Measurements from ENCODE around the gene ESR1.
"Not testable (repeated sequence)": the region's sequence is repeated elsewhere in the genome, so short reads cannot be mapped to it uniquely, and the experiment has no call there.

Gene ESR1

GRCh38 chr6:151899796-151900195 lies 92.3 kb downstream of the ESR1 start:
- not testable (repeated sequence) for DNase-seq

- DNase-seq: no peak
Measured at GRCh38 chr6:151900256-151900655, 92.8 kb downstream of the ESR1 start.

- DNase-seq: no peak
Measured at GRCh38 chr6:151901009-151901411, 93.5 kb downstream of the ESR1 start.

DNA sequence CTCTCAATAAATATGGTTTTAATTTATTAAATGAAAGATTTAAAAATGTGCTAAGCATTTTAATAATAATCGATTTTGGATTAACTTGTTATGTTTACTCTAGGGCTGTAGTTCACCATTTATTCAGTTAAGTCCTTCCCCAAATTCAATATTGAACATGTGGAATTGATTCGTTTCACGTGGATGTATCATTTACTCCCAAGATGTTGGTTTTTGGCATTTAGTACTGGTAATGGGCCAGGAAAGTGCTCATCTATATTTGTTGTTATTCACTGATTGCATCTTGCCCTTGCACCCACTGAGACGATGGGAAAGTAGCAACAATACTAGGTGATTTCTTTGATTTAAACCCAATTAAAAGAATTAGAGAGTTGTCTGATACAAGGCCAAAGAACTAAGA lies 97.1 kb downstream of the ESR1 start:
- DNase-seq: no peak

DNA sequence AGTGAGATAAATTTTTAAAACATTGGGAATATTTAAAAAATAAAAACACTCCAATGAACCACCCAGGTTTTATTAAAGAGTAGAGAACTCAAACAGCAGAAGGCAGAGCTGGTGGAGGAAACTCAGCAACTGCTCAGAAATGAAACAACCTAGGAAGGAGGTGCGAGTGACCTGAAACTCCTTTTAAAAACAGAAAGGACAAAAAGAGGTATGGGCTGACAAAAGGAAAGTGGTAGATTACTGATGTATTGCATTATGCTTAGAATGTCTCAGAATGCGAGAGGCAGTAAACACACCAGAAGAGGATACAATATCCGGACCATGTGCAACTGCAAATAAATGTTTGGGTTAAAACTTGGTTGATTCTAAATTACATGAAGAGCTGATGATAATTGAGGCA lies 97.6 kb downstream of the ESR1 start:
- no peak for DNase-seq

GRCh38 chr6:151905854-151906253 lies 98.4 kb downstream of the ESR1 start:
- DNase-seq: no peak

- DNase-seq: no peak
Measured at GRCh38 chr6:151911401-151911800, 103.9 kb downstream of the ESR1 start.

DNA sequence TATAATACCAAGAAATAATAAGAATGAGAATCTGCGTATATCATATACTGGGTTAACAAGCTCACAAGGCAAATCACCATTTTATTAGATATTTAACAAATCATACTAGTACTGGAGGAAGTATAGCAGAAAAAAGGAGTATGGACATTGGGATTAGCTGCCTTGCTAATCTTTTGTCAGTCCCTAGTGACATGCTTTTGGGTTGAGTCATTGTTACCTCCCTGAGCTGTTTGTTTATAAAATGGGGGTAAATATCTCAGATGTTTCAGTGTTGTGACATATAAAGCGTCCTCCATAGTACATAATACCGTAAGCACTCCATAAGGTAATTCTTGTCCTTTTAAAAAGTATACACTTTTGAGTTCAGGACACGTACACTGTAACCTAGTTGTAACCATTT lies 107.0 kb downstream of the ESR1 start:
- DNase-seq: no peak

DNA sequence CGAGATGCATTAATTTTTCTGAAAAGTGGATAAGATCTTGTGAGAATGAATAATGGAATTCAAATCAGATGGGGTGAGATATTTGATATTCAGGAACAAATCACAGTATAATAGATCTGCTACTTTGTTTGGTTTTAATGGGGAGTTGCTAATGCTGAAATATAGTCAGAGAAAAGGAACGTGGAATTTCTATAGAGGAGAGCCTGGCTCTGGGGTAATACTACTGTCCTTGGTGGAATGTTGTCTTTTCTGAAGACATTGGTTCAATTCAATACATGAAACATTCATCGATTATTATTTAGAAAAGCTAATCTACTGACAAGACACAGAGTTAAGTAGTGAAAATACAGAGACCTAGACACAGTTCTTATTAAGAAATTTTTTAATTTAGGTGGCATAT lies 108.6 kb downstream of the ESR1 start:
- no peak for DNase-seq

DNA sequence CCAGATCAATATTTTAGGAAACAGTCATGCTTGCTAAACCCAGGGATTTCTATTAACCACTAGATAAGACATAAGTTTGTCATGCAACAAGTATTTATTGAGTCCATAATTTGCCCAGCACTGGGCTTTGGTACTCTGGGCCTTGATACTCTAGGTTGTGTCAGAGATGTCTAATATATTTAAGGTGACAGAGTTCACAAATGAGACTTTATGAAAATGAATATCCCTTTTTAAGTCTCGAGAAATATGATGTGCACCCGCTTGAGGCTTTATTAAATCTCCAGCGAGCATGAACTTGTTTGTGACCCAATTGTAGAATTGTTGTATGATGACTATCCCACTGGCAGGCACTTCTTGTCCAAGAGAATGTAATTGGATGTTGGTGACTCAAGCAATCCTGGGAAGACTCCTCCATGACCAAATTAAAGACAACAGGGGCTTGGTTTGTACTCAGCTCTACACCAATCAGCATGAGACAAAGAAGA lies 109.2 kb downstream of the ESR1 start:
- no peak for DNase-seq

DNA sequence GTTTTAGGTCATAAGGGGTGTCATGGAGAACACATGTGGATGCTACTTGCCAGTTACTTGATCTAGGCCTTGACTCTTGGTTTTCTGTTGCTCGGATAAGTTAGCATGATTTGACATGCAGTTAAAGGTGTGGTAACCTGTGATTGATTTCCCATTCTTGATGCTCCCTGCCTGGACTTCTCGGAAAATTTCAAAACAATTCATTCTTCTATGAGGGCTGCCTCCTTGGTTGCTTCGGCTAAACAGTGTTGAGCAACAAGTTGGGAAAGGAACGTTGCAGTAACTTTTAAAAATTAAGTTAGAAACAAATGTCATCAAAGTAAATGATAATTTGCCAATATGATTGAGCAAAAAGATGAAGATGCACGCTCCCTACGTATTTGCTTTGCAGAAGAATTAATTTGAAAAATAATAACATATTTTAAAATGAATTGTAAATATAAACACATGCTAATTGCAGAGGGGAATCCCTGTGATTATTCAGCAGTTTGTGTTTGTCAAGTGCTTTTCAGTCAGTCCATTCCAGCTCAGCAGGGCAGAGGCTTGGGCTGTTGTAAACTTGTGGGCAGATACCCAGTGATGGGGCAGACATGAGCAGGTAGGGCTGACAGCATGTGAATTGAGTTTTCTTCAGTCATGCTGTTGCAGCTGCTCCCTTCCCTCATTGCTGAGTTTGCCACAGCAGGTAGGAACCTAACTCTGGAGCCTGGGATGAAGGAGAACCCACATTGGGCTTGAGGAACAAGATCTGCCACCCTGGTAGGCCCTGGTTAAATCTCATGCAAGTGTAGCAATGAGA lies 110.2 kb downstream of the ESR1 start:
- no peak for DNase-seq

- DNase-seq: no peak
Measured at GRCh38 chr6:151940307-151940706, 132.8 kb downstream of the ESR1 start.

DNA sequence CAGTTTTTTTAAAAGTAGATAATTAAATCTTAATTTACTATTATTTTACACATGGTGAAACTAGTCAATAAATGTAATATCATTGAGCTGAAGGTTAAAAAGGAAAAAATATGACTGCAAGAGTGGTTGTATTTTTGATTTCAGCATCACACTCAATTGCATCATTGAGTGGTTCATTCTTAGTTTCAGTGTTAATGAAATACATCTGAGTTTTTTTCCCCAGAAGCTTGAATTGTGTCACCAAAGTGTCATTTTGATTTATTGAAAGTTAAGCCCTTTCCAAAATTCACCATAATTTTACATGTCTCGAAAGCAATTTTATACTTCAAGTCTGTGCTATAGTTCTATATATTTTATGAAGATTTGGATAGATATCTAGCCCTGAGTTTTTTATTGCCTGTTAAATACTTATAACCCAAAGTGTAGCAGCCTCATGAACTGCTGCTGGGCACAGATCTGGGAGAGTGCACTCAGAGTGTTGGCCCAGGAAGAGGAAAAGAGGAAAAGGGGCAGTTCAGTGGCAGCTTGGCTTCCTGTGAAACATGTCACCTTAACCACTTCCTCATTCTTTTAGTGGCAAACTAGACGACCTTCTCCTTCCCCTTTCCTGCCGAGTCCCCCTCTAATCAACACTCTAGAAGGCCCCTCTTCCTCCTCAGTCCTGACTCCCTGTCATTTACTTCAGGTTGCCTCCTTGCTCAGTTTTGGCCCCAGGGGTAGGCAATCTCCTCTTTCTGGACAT lies 140.7 kb downstream of the ESR1 start:
- DNase-seq: no peak

GRCh38 chr6:151958332-151958731 lies 150.8 kb downstream of the ESR1 start:
- DNase-seq: no peak

- DNase-seq: no peak
Measured at GRCh38 chr6:151959086-151959485, 151.6 kb downstream of the ESR1 start.

DNA sequence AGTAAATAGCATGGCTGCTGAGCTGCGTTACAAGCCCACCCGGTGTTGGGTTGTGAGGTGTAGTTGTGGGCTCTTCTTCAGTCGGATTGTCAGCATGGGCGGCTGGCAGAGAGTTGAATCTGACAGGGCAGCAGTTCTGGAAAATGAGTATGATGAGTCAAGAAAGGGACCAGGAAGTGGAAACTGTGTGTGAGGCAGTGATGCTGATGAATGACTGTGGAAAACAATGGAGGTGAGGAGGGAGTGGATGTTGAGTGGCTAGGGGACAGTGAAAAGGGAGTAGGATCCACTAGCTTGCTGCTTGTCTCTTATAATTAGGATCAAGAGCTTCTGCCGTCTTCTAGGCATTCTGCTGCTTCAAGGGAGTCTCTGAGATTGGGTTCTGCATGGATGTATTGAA lies 154.3 kb downstream of the ESR1 start:
- no peak for DNase-seq

DNA sequence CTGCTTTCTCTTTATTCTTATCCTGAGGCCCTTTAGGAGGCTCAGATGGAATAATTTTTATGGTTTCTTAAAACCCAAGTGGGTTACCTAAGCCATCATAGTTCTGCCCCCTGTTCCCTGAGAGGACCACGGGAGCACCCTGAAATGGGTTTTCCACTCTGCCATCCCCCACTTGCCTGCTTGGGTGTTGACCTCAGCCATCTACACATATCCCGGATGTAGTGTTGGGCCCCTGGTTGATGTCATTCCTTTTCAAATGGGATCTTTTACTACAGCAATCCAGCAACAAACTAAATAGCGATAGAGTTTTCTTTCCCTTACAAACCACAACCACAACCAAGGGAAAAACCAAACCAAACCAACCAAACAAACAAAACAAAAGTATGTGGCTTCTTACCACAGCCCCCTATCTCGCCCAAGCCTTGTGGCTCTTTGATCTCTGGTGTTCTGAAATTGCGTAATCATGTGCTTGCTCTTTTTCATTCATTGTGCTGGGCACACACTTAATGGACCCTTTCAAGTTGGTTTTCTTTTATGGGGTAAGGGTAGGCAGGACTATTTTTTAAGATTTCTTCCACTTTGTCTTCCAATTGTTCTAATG lies 154.9 kb downstream of the ESR1 start:
- no peak for DNase-seq

DNA sequence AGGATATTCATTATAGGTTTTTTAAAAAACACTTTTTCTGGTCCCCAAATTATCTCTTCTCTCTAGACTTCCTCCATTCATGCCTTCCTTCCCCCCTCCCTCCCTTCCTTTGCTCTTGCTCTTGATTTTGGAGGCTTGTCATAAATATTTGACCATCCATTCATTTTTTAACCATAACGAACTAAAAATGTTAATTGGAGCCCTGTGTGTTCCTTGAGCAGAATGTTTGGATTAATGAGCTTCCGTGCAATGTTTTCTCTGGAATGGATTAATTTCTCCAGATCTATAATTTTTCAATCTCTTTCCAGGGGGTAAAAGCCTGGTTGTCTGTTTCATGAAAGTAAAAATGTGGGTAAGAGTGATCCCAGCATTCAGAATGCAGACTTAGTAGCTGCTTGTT lies 155.5 kb downstream of the ESR1 start:
- DNase-seq: no peak

DNA sequence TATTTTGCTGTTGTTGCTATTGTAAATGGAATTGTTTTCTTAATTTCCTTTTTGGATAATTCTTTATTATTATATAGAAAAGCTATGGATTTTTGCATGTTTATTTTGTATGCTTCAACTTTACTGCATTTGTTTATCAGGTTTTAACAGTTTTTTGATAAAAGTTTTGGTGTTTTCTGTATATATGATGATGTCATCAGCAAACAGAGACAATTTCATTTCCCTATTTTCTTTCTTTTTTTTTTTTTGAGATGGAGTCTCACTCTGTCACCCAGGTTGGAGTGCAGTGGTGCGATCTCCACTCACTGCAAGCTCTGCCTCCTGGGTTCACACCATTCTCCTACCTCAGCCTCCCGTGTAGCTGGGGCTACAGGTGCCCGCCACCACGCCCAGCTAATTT lies 156.9 kb downstream of the ESR1 start:
- not testable (repeated sequence) for DNase-seq

- DNase-seq: no peak
Measured at GRCh38 chr6:151974061-151974617, 166.7 kb downstream of the ESR1 start.

DNA sequence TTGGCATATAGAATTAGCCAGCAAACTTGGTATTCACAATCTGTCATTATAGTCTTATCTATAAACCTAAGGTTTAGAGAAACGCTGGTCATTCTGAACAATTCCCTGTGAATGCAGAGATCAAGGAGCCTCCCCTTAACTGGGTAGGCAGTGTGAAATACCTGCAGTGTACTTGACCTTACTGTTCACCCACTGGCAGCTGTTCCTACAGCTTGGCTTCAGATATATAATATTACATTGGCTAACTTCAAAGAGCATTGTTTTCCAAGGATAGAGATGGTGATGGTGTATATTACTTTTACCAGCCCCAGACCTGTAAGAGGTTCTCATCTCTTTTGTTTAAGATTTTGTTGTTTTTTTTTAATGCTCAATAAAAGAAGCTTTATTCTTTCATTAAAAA lies 168.3 kb downstream of the ESR1 start:
- no peak for DNase-seq

- DNase-seq: not testable (repeated sequence)
Measured at GRCh38 chr6:151988199-151988598, 180.7 kb downstream of the ESR1 start.

GRCh38 chr6:151992091-151992490 lies 184.6 kb downstream of the ESR1 start:
- no peak for DNase-seq

DNA sequence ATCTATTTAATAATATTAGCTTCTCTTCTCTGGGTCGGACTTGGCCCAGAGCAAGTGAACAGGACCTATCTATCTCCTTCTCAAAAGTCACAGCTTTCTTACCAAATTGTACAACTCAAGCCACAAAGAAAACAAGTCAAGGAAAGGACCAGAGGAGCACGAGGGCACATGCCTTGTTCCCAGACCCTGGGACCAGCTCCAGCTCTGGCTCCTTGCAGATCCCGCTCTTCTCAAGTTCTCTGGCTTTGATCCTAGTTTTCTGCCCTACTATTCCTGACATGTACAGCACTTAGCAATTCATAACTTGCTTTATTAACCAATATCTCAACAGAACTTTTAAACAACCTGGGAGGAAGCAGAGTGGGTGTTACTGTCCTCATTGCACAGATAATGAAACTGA lies 185.9 kb downstream of the ESR1 start:
- DNase-seq: no peak

All from activated naive CD4-positive, alpha-beta T cell treated with anti-CD3 and anti-CD28 coated beads, Interleukin-2, amount 50 U/mL, for 16 hours (primary cell).